Measurements from ENCODE around the gene LAMA4. TPM values are rescaled to one million over a fixed set of nuclear protein-coding genes. Genes with fewer than 3 reads are reported as not detected.

Gene LAMA4
- total RNA-seq, 1 experiment from 2014 or later: 9.4 TPM

DNA sequence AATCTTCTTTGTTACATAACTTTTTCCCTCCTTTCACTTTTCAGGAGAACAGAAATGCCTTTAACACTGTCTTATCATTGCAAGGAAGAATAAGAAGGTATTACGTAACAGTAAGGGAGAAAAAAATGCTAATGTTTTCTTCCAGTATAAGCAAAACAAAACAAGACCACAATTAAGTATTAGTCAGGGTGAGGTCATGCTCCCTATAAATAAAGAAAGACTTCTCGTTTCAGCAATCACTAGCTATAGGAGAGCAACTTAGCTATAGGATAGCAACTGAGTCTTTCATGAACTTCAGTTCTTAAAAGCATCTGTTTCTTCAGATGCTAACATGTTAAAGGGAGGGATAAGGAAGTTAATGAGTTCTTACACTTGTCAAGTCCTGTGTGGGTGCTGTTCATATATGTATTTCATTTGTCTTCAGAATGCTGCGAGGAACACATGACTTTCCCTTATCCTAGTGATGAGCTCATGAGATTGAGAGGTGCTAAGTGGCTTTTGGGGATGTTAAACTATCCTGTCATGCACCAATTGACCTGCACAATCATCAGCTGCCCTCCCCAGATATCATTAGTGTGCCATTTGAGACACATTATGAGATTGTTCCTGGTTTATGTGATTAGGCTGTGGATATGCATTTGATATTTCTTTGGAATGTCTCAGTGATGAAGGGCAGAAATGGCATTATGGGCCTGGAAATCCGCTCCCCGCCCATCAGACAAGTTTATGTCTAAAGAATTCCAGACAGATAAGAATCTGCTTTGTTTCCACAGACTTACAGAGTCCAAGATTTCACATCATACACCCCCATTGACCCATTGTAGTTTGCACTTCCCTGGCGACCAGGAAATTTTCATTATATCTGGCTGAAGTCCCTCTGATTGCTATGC is 37.5 kb downstream of the LAMA4 start:
- H3K9me3 ChIP-seq (ENCODE audit: low read length): no peaks in the 10 kb centered on the region
- no peak overlapping the region for H2AFZ ChIP-seq (ENCODE audit: low read length)
- intact Hi-C loops (cut with micrococcal nuclease): no loop called here
- H3K4me2 ChIP-seq (ENCODE audit: low read length): peak overlapping the region; percentile 49
- 0 out of 2 replicates have a peak overlapping the region, but pooled peaks have one; percentile 9 for H3K27ac ChIP-seq (ENCODE audit: low read length)
- ChIA-PET CTCF (interaction anchor here (0.7 kb wide), 1 partner anchor 509 kb away, joined by 3 read pairs; no protein-coding TSS in a partner anchor), POLR2A (ENCODE audit: unreplicated experiment) (interaction anchor here (0.6 kb wide), 1 partner anchor 38 kb away, joined by 3 read pairs; the partner anchor contains the start of gene LAMA4)
- no peak overlapping the region for H3K9ac ChIP-seq (ENCODE audit: low read length)
- no peaks in the 10 kb centered on the region for H3K27me3 ChIP-seq (ENCODE audit: low read length)
- TF ChIP-seq EZH2 (IDR thresholded peaks at IDR 0.05; ENCODE audit: low read length, unreplicated experiment) (no peak), EZH2phosphoT487 (IDR thresholded peaks at IDR 0.05; ENCODE audit: borderline replicate concordance, low read length) (no peak)
- TF ChIP-seq, protein P1, sequence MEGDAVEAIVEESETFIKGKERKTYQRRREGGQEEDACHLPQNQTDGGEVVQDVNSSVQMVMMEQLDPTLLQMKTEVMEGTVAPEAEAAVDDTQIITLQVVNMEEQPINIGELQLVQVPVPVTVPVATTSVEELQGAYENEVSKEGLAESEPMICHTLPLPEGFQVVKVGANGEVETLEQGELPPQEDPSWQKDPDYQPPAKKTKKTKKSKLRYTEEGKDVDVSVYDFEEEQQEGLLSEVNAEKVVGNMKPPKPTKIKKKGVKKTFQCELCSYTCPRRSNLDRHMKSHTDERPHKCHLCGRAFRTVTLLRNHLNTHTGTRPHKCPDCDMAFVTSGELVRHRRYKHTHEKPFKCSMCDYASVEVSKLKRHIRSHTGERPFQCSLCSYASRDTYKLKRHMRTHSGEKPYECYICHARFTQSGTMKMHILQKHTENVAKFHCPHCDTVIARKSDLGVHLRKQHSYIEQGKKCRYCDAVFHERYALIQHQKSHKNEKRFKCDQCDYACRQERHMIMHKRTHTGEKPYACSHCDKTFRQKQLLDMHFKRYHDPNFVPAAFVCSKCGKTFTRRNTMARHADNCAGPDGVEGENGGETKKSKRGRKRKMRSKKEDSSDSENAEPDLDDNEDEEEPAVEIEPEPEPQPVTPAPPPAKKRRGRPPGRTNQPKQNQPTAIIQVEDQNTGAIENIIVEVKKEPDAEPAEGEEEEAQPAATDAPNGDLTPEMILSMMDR (conservative IDR thresholded peaks at IDR 0.05; ENCODE audit: low read depth, low read length): no peak
- DNase-seq (peak; percentile 83), ATAC-seq (peak; percentile 62)
- TSS peak; percentile 66 for BruUV-seq (replicated peaks)
- H3K4me1 ChIP-seq (ENCODE audit: insufficient read depth, low read length): peaks cover 39% of the 10 kb centered on the region
- no peaks in the 10 kb centered on the region for H3F3A ChIP-seq (ENCODE audit: low read length, unreplicated experiment)
- H4K20me1 ChIP-seq (ENCODE audit: low read length): no peaks in the 10 kb centered on the region
- H3K4me3 ChIP-seq (ENCODE audit: low read length): no peak overlapping the region
- no peaks in the 10 kb centered on the region for H3K9me2 ChIP-seq (replicated peaks; ENCODE audit: low read length)
- no peaks in the 10 kb centered on the region for H3K36me3 ChIP-seq (ENCODE audit: low read depth, low read length)
- H3K79me2 ChIP-seq (ENCODE audit: low read length): no peaks in the 10 kb centered on the region

DNA sequence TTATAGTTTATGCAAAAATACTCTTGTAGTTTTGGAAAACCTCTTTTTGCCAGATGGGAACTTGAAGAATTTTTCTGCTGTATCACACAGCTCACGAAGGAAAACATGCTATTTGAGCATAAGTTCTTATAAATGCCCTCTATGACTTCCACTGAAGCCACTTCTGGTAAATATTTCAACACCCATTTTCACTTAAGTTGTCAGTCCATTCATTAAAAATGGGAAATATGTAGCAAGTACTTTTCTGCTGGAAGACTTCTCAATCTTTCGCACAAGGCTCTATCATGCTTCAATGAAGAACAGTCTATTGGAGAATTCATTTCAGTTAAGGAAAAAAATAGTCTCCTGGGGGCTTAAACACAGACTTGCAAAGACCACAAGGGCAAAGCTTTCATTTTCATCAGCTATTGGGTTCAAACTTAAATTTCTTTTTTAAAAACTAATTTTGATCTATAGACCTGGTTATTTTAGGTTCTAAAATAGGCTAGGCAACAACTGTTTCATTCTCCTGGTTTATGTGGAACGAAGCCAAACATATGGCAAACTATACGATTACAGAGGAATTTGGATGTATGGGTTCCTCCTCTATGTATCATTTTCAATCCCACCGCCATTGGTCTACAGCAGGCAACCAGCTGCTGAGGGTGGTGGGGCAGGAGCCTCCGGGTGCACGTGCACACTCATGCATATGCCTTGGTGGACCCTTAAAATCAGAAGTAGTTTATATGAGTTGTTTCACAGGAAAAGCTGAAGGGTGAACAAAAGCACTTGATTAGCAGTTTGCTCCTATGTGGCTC is 38.7 kb downstream of the LAMA4 start:
- Histone ChIP-seq H3K36me3 (ENCODE audit: low read depth, low read length) (no peaks in the 10 kb centered on the region), H3K4me2 (ENCODE audit: low read length) (peak overlapping the region; percentile 67), H3K79me2 (ENCODE audit: low read length) (no peaks in the 10 kb centered on the region), H3K4me3 (ENCODE audit: low read length) (no peak overlapping the region), H3K27ac (ENCODE audit: low read length) (peak overlapping the region; percentile 82), H3K9me3 (ENCODE audit: low read length) (no peaks in the 10 kb centered on the region), H3K4me1 (ENCODE audit: insufficient read depth, low read length) (peaks cover 39% of the 10 kb centered on the region), H3K9me2 (replicated peaks; ENCODE audit: low read length) (no peaks in the 10 kb centered on the region), H4K20me1 (ENCODE audit: low read length) (no peaks in the 10 kb centered on the region), H3K27me3 (ENCODE audit: low read length) (no peaks in the 10 kb centered on the region), H3F3A (ENCODE audit: low read length, unreplicated experiment) (no peaks in the 10 kb centered on the region), H3K9ac (ENCODE audit: low read length) (0 out of 2 replicates have a peak overlapping the region, but pooled peaks have one; percentile 24), H2AFZ (ENCODE audit: low read length) (no peak overlapping the region)
- no peak for ATAC-seq
- POLR2A ChIA-PET (ENCODE audit: unreplicated experiment): interaction anchor here (0.6 kb wide), 1 partner anchor 140 kb away, joined by 3 read pairs; no protein-coding TSS in a partner anchor
- no peak for DNase-seq
- BruUV-seq (replicated peaks): no TSS peak
- intact Hi-C loops (cut with micrococcal nuclease): loop anchor here (2.0 kb wide), 1 partner anchor 15 kb away; no protein-coding TSS in a partner anchor
- TF ChIP-seq EZH2phosphoT487 (IDR thresholded peaks at IDR 0.05; ENCODE audit: borderline replicate concordance, low read length) (no peak), EZH2 (IDR thresholded peaks at IDR 0.05; ENCODE audit: low read length, unreplicated experiment) (no peak)
- TF ChIP-seq, protein P1 (conservative IDR thresholded peaks at IDR 0.05; ENCODE audit: low read depth, low read length): no peak
- CTCF ChIA-PET: no interaction called here
